ENCODE measurements around the gene SCYL1. TPM values are rescaled to one million over a fixed set of nuclear protein-coding genes. Genes with fewer than 3 reads are reported as not detected.

Gene SCYL1
- total and polyA plus RNA-seq, 2 experiments from 2014 or later: 52.7 to 66.1 TPM

GRCh38 chr11:65559951-65560537, 35.2 kb downstream of the SCYL1 start:
- H3K9me3 Mint-ChIP-seq: no peaks in the 10 kb centered on the region
- Histone ChIP-seq H3K36me3 (ENCODE audit: insufficient read depth) (no peaks in the 10 kb centered on the region), H3K9me2 (ENCODE audit: insufficient read depth) (no peaks in the 10 kb centered on the region), H3K27me3 (ENCODE audit: insufficient read depth) (peaks cover 47% of the 10 kb centered on the region), H3K4me2 (peak overlapping the region; percentile 59), H4K20me1 (replicated peaks; ENCODE audit: insufficient read depth) (no peaks in the 10 kb centered on the region), H3K4me3 (no peak overlapping the region; the same call in 1 of the 2 replicates), H3F3A (replicated peaks; ENCODE audit: low read depth) (peaks cover 6% of the 10 kb centered on the region; the same call in 1 of the 2 replicates), H2AFZ (peak overlapping the region; percentile 80), H3K79me2 (replicated peaks; ENCODE audit: insufficient read depth) (no peaks in the 10 kb centered on the region), H3K4me1 (ENCODE audit: insufficient read depth) (peaks cover 35% of the 10 kb centered on the region), H3K27ac (ENCODE audit: low read depth) (no peak overlapping the region)
- DNase-seq (ENCODE audit: low spot score) (no peak), ATAC-seq (no peak)
- H3K27ac Mint-ChIP-seq: no peak overlapping the region
- peak overlapping the region; percentile 39; the same call in 2 of the 3 replicates for H3K4me3 Mint-ChIP-seq
- H3K4me1 Mint-ChIP-seq: peaks cover 43% of the 10 kb centered on the region
- no peaks in the 10 kb centered on the region; the same call in 2 of the 3 replicates for H3K36me3 Mint-ChIP-seq (ENCODE audit: low read depth)
- peaks cover 36% of the 10 kb centered on the region for H3K27me3 Mint-ChIP-seq (ENCODE audit: insufficient read depth, low read depth, poor library complexity)
- TF ChIP-seq CREB1 (CRISPR knock-in tag; IDR thresholded peaks at IDR 0.05; ENCODE audit: low read depth): no peak
- no peak for TF ChIP-seq ZNF331 (CRISPR knock-in tag; IDR thresholded peaks at IDR 0.05; ENCODE audit: low read depth)
- TF ChIP-seq JUNB (IDR thresholded peaks at IDR 0.05; ENCODE audit: unreplicated experiment): no peak
- TF ChIP-seq EZH2 (IDR thresholded peaks at IDR 0.05; ENCODE audit: low read depth, unreplicated experiment): no peak
- TF ChIP-seq POLR2AphosphoS5 (IDR thresholded peaks at IDR 0.05; ENCODE audit: low read depth): no peak
- no peak for TF ChIP-seq REST (IDR thresholded peaks at IDR 0.05; ENCODE audit: unreplicated experiment)
- no peak for TF ChIP-seq ZNF462 (CRISPR knock-in tag; IDR thresholded peaks at IDR 0.05)
- no peak for TF ChIP-seq ETS1 (IDR thresholded peaks at IDR 0.05)
- TF ChIP-seq EZH2phosphoT487 (IDR thresholded peaks at IDR 0.05; ENCODE audit: unreplicated experiment): no peak
- TF ChIP-seq NANOG (IDR thresholded peaks at IDR 0.05; ENCODE audit: borderline replicate concordance): no peak
- no peak for TF ChIP-seq STAT1 (IDR thresholded peaks at IDR 0.05; ENCODE audit: unreplicated experiment)
- no peak for TF ChIP-seq ZNF114 (CRISPR knock-in tag; IDR thresholded peaks at IDR 0.05)
- no peak for TF ChIP-seq CTCF (conservative IDR thresholded peaks at IDR 0.05; ENCODE audit: low read depth in 2 of 2)
